H1 (cell line): ENCODE results near the gene ADAMTS9. TPM values are rescaled to one million over a fixed set of nuclear protein-coding genes. Genes with fewer than 3 reads are reported as not detected.

Experiments
- CHD7 ChIP-seq: fragments of 300-600 bp; sonication (generic); IDR thresholded peaks from 2 replicates; pipeline ENCODE4 v1.7.1; 2012; ENCODE audit warnings: low read length, moderate library complexity, mild to moderate bottlenecking, inconsistent platforms; ENCODE audit not compliant: insufficient replicate concordance
- NANOG ChIP-seq: IDR thresholded peaks from 2 replicates; pipeline ENCODE4 v1.6.1; 2011; ENCODE audit warnings: low read length, low read depth, mild to moderate bottlenecking, inconsistent platforms; ENCODE audit not compliant: insufficient read depth, poor library complexity, severe bottlenecking
- SIN3A ChIP-seq, 2 experiments: IDR thresholded peaks in 1 of 2; conservative IDR thresholded peaks in 1 of 2; 2 replicates each; pipeline ENCODE4 v1.6.1; 2011 to 2012; ENCODE audit warnings: low read length in 2 of 2, improper control_type of control experiment in 1 of 2, low read depth in 1 of 2, mild to moderate bottlenecking in 1 of 2
- SRF ChIP-seq: IDR thresholded peaks from 2 replicates; pipeline ENCODE4 v1.6.1; 2011; ENCODE audit warnings: mild to moderate bottlenecking, low read depth, low read length, moderate library complexity
- polyA plus RNA-seq, 7 experiments: library from polyadenylated mRNA; depleted of rRNA in 3 of 7; stranded (reverse) in 5 of 7; unstranded in 2 of 7; fragments of >200 nt in 5 of 7; fragments of 200-250 nt in 2 of 7; gene quantifications; 1 replicate in 5 of 7; 2 replicates in 1 of 7; 4 replicates in 1 of 7; pipeline versions ENCODE4 v1.2.1 to v1.2.3, GENCODE V29; 2011 to 2013; ENCODE audit warnings: missing spikeins in 2 of 7, mixed read lengths in 2 of 7
- total RNA-seq: library from RNA; stranded (reverse); fragmentation: NEBNext Ultra II Directional; extraction: Animal tissue kit (Norgen Biotek cat#: 25700); gene quantifications from 2 replicates; pipeline ENCODE4 v1.2.1, GENCODE V29; 2021

Gene ADAMTS9
- total and polyA plus RNA-seq, 2 of the 8 experiments (the other 6 are each of a cell fraction or from before 2014, with no cell fraction given), result 0.20 to 0.41 TPM

GRCh38 chr3:64566859-64567258 is 120.9 kb downstream of the ADAMTS9 start (continued):
- no peak for TF ChIP-seq NANOG
- TF ChIP-seq SIN3A (conservative IDR thresholded peaks at IDR 0.05 in 1 of 2, IDR thresholded peaks at IDR 0.05 in 1 of 2; ENCODE audit: low read depth in 1 of 2, low read length in 2 of 2), result no peak
- no peak for TF ChIP-seq CHD7
- TF ChIP-seq SRF, result no peak
